HL-60/S4 treated with phorbol 12-myristate 13-acetate at 8.2 ng/mL for 4 days and 3 days (cell line): ENCODE data around the gene PAK2.
"Not testable (repeated sequence)": the region's sequence is repeated elsewhere in the genome, so short reads cannot be mapped to it uniquely, and the experiment has no call there.

Experiments
- in situ Hi-C: fragments of 300-500 bp; cut with MboI; formaldehyde crosslinking; loops from 2 replicates; pipeline ENCODE4 v1.15.0; 2022; ENCODE audit warnings: low sequenced_read_pairs

The PAK2 gene

DNA sequence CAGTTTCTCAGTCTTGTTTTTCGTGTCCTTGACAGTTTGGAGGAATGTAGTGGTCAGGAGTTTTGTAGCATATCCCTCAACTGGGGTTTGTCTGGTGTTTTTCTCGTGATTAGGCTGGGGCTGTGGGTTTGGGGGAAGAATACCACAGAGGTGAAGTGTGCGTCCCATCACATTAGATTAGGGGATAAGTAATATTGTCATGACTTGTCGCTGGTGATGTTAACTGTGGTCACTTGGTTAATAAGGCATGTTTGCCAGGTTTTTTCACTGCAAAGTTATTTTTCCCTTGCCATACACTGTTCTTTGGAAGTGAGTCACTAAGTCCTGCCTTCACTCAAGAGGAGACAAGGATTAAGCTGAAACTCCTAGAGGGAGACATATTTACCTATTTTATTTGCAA lies 39.1 kb downstream of the PAK2 start:
- in situ Hi-C loops, result no loop called here

DNA sequence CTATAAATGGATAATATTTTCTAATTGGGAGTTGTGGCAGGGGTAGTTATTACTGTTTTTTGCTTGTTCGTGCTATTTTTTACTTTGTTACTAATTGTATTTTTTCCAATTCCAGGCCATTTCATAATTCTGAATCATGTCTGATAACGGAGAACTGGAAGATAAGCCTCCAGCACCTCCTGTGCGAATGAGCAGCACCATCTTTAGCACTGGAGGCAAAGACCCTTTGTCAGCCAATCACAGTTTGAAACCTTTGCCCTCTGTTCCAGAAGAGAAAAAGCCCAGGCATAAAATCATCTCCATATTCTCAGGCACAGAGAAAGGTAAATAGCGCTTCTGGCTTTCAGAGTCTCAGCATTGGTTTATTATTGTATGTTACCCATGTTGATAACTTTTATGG lies 42.9 kb downstream of the PAK2 start:
- in situ Hi-C loops, result no loop called here

DNA sequence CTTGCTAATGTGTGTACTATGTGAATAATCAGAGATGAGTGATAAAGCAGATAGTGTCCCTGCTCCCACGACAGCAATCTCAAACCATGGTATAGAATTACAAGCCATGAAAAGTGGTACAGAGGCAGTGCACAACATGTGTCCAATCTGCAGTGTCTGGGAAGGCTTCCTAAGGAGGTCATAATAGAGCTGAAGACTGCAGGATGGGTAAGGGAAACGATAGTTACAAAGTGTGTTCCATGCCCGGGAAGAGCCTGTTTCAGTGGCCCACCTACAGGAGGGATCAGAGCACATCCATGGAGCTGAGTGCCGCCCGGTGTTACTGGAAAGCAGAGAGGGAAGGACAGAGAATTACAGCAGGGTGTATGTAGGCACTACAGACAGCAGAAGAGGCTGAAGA lies 48.9 kb downstream of the PAK2 start:
- in situ Hi-C loops, result no loop called here

DNA sequence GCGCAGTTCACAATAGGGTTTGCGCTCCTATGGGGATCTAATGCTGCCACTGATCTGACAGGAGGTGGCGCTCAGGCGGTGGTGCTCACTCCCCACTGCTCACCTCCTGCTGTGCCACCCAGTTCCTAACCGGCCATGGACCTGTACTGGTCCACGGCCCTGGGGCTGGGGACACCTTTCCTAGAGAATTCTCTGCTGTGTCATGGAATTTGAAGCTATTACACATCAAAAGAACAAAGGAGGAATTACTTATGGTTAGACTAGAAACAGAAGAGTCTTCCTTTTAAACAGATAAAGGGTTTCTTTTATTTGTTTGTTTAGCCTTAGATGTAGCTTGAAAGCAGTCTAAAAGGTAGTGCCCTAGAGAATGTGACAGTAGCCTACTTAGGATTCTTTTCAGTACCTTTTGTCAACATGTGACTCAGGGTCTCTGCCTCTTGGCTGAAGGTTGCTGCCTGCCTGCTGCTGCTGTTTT lies 50.3 kb downstream of the PAK2 start:
- in situ Hi-C loops, result no loop called here

DNA sequence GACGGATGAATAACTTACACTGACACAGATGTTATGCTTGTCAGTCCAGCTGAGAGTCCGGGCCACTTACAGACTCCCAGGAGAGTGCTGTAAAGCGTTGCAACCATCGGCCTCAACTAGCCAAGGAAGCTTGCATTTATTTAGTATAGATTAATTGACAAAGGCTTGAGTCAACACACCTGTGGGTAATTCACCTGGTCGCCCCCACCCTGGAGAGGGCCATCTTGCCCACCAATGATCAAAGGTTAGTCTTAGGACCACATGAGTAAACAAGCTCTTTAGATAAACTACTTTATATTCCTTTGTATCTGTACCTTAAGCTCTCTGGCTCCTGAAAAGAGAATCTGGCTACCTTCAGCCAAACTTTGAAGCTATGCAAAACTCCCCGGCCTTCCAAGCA lies 51.0 kb downstream of the PAK2 start:
- in situ Hi-C loops, result no loop called here

DNA sequence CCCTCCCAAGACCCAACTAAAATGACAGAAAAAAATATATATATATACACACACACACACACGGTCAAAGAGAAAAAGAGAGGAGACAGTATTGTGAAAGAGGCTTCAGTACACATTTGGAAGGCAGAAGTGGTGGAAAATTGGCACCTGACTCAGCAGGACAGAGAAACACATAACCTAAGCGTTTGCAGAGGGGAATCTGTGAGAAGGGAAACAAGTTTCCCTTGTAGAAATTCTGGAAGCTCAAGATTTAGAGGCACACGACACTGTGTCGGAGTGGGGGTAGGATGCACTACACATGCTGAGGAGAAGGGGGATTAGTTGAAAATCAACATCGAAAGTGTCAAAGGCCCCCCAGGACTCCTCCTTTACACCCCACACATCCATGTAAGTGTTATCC lies 53.1 kb downstream of the PAK2 start:
- in situ Hi-C loops, result no loop called here

DNA sequence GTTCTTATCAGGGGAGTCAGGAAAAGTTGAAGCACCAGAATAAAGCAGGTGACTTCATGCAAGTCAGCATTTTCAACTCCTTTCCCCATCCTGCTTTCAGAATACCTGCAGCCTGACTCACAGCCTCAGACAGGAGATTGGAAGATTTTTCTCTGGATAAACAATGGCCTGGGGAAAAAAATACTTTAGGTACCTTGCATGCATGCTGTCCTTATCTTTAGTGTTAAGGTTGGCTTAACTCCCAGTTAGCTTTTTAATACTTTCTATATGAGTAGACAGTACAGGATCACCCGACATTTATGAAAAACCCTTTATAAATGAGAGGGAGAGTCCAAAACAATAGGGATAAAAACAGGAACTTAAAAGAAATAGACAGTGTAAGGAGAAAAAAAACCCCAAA lies 53.6 kb downstream of the PAK2 start:
- in situ Hi-C loops, result no loop called here

DNA sequence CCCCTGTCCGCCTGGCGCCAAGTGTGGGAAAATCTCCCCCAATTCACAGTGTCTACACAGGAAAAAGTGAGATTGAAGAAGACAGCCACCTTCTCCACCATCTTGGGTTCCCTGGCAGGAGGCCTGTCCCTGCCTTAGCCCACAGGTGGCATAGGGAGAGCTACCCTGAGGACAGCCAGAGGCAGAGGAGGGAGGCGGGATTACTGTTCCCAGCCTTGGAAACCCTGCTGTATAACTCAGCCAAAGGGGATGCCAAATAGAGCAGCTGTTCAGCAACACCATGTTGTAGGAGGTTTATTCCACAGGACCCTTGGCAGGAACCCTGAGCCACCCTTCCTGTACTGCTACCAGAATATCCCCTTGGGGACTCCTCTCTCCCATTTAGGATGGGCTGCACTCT lies 54.8 kb downstream of the PAK2 start:
- in situ Hi-C loops, result no loop called here

DNA sequence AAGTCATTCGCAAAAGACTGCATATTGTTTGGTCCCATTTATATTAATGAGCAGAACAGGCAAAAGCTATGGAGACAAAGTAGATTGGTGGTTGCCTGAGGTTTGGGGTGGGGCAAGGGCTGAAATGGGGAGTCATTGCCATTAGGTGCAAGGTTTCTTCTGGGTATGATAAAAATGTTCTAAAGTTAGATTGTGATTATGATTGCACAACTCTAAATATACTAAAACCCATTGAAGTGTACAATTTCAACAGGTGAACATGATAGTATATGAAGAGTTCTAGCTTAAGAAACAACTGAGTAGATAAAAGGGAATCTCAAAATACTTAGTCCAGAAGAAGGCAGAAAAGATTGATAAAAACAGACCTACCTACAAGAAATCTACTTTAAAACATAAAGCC lies 56.7 kb downstream of the PAK2 start:
- in situ Hi-C loops, result no loop called here

DNA sequence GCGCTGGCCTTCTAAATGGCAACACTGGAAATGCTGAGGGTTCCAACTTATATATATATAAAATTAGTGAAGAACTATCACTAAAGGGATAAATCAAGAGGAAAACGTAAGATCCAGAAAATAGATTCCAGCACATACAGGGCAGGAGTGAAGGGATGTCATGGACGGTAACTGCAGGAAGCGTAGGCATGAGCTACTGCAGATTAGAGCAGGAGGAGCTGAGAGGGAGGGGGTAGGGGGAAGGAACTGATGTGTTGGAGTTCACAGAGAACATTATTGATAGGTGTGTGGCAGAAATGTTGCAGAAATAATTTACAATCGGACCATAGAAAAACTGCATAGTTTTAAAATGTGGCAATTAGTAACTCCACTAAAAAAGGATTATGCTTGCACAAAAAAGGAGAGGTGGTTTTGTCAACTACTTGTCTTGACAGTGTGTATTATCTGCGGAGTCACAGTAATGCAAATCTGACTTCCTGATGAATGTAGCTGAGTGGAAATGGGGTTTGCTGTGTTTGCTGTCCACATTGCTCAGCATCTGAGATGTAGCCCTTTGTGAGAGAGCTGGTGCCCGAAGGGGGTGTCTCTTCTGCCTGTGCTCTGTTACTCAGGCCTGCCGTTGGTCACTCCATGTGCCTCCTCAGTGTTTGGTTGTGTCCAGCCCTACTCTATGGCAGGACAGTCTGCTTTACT lies 61.2 kb downstream of the PAK2 start:
- in situ Hi-C loops, result no loop called here

DNA sequence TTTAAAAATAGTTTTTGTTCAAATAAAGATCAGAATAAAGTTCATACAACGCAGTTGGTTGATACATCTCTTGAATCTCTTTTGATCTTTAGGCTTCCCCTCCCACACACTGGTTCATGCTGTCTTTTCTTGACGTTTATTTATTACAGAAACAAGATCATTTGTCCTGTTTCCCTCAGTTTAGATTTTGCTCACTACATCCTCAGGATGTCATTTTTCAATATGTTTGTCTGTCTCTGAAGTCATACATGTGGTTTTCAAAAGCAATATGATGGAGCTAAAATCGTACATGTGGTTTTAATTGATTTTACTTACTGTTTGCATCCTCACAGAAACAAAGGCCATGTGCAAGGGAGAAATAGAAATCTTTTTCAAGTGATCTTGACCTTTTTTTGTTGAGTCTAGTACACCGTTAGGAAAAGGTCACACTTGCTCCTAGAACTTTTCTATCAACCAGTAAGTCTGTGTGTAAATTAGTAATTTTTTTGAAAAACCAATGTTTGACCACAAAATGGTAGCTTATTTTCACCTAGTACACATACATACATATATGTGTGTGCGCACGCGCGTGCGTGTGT lies 64.3 kb downstream of the PAK2 start:
- in situ Hi-C loops, result no loop called here

DNA sequence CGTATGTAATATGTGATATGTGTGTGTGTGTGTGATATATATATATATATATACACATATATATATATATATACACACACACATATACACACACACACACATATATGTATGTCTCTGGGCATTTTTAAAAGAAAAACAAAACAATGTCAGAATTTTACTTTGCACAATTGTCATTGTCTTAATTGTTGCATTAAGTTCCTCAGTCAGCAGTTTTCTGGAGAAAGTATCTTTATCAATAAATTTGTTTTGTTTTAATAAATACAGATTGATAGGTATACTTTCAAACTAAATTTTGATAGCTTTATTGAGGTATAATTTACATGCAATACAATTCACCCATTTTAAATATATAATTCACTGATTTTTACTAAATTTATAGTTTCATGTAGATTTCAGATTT lies 65.1 kb downstream of the PAK2 start:
- in situ Hi-C loops, result no loop called here

DNA sequence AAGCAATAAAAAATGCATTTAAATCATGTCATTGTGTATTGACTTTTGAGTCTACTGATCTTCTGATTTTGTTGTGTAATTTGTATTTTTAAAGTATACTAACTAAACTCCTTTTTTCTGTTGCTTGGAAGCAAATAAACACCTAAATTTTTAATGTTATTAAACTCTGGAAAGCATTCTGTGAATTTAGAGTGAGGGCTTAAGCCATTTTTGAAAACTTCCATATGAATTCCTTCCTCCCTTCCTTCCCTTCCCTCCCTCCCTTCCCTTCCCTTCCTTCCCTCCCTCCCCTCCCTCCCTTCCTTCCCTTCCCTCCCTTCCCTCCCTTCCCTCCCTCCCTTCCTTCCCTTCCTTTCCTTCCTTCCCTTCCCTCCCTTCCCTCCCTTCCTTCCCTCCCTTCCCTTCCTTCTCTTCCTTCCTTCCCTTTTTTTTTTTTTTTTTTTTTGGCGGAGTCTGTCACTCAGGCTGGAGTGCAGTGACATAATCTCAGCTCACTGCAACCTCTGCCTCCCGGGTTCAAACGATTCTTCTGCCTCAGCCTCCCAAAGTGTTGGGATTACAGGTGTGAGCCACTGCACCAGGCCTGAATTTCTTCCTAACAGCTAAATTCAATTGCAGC lies 71.4 kb downstream of the PAK2 start:
- in situ Hi-C loops, result no loop called here

DNA sequence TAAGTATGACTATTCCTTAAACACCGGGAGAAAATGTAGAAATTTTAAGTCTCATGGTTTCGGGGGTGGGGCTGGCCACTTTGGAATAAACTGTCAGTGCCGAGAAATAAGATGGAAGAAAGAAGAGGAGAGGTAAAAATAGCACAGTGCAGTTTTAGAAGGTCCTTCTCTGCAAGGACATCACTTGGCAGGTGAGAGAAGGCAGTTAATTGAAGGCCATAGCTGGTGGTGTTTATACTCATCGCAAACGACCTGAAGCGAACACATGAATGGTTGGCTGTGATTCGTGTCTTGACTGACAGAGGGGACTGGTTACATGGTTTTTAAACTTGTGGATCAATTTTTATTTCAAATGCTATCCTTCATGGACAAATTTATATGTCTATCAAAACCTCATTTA lies 73.2 kb downstream of the PAK2 start:
- in situ Hi-C loops, result no loop called here

DNA sequence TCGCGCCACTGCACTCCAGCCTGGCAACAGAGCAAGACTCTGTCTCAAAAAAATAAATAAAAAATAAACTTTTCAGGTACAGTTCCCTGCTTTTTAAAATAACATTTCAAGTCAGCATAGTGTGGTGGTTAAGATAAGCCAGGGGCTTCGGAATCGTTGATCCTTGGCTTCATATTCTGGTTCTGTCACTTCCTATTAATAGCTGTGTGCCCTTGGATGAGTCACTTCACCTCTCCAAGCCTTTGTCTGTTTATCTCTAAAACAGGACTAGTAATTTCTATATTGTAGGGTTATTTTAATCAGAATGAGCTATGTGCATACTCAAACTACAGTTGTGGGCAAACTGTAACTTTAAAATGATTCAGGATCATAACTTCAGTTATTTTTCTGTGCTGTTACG lies 74.2 kb downstream of the PAK2 start:
- in situ Hi-C loops, result no loop called here

DNA sequence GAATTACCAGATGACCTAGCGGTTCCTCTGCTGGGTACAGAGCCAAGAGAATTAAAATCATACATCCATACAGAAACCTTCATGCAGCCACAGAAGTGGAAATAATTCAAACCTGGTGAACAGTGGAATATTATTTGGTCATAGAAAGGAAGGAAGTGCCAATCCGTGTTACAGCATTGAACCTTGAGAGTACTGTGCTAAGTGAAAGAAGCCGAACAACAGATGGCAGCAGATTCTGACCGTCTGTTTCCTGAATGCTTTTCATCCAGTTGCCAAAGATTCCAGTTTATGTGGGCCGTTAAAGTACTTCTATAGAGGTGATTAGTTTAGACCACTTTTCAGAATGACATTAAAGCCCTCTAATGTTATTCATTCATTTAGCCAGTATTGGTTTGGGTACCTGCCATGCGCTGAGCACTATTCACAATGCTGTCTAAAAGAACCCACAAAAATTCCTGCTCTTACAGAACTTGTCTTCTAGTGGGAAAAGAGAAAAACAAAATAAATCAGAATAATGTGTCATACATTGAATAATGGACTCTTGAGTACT lies 82.2 kb downstream of the PAK2 start:
- in situ Hi-C loops, result no loop called here

DNA sequence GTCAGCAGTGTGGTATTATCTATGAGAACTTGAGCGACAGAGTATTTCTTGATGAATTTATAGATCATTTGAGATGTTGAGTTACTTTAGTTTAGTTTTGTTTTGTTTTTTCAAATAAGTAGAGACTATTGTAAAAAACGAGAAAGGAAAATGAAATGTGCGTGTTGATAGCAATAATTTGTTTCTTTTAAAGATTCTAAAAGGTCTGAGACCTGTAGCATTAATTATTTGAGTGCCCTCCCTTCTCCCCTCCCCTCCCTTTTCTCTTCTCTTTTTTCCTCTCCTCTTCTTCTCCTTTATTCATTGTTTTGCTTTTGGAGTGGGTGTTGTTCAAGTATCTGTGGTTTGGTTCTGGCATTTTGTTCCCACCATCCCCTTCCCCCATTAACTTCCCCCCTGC lies 90.0 kb downstream of the PAK2 start:
- in situ Hi-C loops, result not testable (repeated sequence)

DNA sequence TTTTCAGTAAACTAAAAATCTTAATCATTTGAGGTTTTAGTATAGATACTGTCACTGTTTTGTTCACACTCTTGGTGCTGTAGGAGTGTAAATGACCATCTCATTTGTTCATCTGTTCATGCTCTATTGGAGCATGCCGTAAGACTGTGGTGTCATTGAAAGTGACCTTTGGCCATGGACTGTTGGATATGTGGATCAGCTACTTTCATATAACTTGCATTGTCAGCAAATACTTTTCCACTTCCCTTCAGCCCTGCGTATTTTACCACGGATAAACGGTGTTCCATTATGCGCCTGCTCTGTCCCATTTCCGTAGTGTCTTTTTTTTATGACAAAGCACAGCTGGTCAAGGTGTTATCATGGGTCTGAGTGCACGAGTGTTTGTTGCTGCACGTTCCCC lies 95.4 kb downstream of the PAK2 start:
- in situ Hi-C loops, result no loop called here

DNA sequence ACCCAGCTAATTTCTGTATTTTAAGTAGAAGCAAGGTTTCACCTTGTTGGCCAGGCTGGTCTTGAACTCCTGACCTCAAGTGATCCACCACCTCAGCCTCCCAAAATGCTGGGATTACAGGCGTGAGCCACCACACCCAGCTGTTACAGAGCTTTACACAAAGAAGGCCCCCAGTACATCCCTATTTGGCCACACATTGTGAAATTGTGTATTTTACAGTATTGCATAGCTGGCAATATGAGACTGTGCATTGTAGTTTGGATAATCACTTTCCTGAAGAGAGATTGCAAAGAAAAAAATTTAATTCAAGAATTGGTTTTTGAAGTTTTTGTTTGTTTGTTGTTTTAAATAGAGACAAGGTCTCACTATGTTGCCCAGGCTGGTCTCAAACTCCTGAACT lies 97.0 kb downstream of the PAK2 start:
- in situ Hi-C loops, result not testable (repeated sequence)

DNA sequence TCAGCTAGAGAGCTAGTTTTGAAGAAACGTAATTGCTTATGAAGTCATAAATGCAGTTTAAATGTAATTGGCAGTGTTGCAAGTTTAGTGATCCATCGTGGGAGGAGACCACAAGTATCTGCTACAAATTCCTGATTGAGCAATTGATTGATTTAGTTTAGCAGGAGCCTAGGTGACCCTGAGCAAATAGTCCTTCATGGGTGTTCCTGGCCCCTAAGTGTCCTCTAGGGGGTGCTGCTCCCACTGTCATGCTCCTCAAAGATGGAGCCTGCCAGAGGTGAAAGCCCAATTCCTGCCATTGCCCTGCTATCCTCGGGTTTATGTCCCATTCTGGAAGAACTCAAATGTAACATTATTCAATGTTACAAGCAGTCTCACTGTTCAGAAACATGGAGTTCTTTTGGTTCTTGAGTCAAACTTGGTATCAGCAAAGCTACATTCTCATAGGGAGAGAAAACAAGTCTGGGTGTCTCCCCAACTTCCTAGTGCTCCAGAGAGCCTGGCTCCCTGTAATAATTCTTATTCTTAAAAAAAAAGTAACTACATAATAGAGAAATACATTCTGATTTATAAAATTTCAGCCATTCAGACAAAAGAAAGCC lies 98.3 kb downstream of the PAK2 start:
- in situ Hi-C loops, result no loop called here

DNA sequence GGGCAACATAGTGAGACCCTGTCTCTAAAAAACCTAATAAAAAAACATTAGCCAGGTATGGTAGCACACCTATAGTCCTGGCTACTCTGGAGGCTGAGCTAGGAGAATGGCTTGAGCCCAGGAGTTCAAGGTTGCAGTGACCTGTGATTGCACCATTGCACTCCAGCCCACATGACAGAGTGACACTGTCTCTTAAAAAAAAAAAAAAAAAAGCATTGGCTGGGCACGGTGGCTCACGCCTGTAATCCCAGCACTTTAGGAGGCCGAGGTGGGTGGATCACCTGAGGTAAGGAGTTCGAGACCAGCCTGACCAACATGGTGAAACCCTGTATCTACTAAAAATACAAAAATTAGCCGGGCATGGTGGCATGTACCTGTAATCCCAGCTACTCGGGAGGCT lies 99.7 kb downstream of the PAK2 start:
- in situ Hi-C loops, result not testable (repeated sequence)
